Stimulated activated CD8-positive, alpha-beta memory T cell treated with anti-CD3 and anti-CD28 coated beads, Interleukin-12 subunit alpha, Interleukin-12 subunit beta, amount 100 ng/mL, for 24 hours (primary cell): Measurements from ENCODE around the gene IL36B.
"Not testable (repeated sequence)": the region's sequence is repeated elsewhere in the genome, so short reads cannot be mapped to it uniquely, and the experiment has no call there.

Source experiments
- DNase-seq: peaks from one replicate; pipeline ENCODE4 v3.0.0-alpha.2; 2020; ENCODE audit errors: extremely low read depth

The IL36B gene

GRCh38 chr2:113052396-113052917, at the start of gene IL36B:
IL36B (minus strand) TSS chr2:113052867.
- no peak for DNase-seq

GRCh38 chr2:113102133-113102532, 49.5 kb upstream of the IL36B start:
- no peak for DNase-seq

GRCh38 chr2:113098532-113098931, 45.9 kb upstream of the IL36B start:
- DNase-seq, result no peak

GRCh38 chr2:113098041-113098440, 45.4 kb upstream of the IL36B start:
- no peak for DNase-seq

GRCh38 chr2:113096842-113097618, 44.4 kb upstream of the IL36B start:
- DNase-seq, result not testable (repeated sequence)

- not testable (repeated sequence) for DNase-seq
Observed at GRCh38 chr2:113096306-113096705, 43.6 kb upstream of the IL36B start.

GRCh38 chr2:113093613-113093977, 40.9 kb upstream of the IL36B start:
- DNase-seq, result no peak

GRCh38 chr2:113092864-113093612, 40.4 kb upstream of the IL36B start:
- DNase-seq, result no peak

GRCh38 chr2:113091231-113091896, 38.7 kb upstream of the IL36B start:
- DNase-seq, result no peak

GRCh38 chr2:113089916-113090315, 37.2 kb upstream of the IL36B start:
- DNase-seq, result no peak

GRCh38 chr2:113088213-113088992, 35.7 kb upstream of the IL36B start:
- DNase-seq, result no peak

- no peak for DNase-seq
Observed at GRCh38 chr2:113085542-113085941, 32.9 kb upstream of the IL36B start.

- DNase-seq, result no peak
Observed at GRCh38 chr2:113084249-113085000, 31.8 kb upstream of the IL36B start.

- no peak for DNase-seq
Observed at GRCh38 chr2:113083296-113083695, 30.6 kb upstream of the IL36B start.

GRCh38 chr2:113081488-113082210, 29.0 kb upstream of the IL36B start:
- DNase-seq, result no peak

GRCh38 chr2:113080134-113080533, 27.5 kb upstream of the IL36B start:
- no peak for DNase-seq

- no peak for DNase-seq
Observed at GRCh38 chr2:113079131-113079530, 26.5 kb upstream of the IL36B start.

GRCh38 chr2:113078350-113078839, 25.7 kb upstream of the IL36B start:
- no peak for DNase-seq

- no peak for DNase-seq
Observed at GRCh38 chr2:113077921-113078320, 25.3 kb upstream of the IL36B start.
